Skin of body (tissue), 3 donors: ENCODE measurements around the gene YIPF5. TPM values are rescaled to one million over a fixed set of nuclear protein-coding genes. Genes with fewer than 3 reads are reported as not detected.

Source experiments
- DNase-seq: peaks from one replicate; lab custom pipeline; 2025; lab: John Stamatoyannopoulos, UW
- small RNA-seq: library from RNA; depleted of rRNA; stranded (forward); fragments of <200 nt; gene quantifications from one replicate; pipeline ENCODE3, GENCODE V24; 2014; ENCODE audit warnings: low replicate concordance
- total RNA-seq: library from RNA; depleted of rRNA; stranded (reverse); fragments of >200 nt; gene quantifications from one replicate; pipeline ENCODE4 v1.2.3, GENCODE V29; 2014

YIPF5 gene
- total RNA-seq, 1 donor from 2014 or later, result 48.7 TPM

DNA sequence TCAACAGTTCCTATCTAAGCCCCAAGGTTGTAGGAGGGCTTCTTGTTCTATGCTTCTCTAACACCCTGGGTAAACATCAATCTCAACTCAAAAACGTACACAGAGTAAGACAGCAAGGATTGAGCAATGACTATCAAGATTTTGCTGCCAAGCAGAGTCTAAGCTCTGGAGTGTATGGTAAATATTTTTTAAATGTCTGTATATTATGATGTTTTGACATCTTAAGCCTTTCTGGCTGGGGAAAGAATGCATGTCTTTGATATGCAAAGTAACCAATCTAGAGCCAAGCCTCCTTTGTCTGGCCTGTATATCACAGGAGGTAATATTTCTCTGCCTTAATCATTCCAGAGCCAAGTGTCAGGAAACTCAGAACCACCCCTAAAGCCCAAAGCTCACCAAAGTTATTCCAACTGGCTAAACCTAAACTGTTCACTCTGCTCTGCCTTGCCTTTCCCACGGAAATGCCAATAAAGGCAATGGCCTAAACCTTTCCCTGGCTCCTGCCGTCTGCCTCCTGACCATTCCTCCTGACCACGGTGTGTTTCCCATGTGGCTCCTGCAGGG, 45.2 kb downstream of the YIPF5 start:
- DNase-seq, result peak; percentile 55

- DNase-seq, result no peak
Observed at GRCh38 chr5:144122641-144123040, 47.8 kb downstream of the YIPF5 start.

DNA sequence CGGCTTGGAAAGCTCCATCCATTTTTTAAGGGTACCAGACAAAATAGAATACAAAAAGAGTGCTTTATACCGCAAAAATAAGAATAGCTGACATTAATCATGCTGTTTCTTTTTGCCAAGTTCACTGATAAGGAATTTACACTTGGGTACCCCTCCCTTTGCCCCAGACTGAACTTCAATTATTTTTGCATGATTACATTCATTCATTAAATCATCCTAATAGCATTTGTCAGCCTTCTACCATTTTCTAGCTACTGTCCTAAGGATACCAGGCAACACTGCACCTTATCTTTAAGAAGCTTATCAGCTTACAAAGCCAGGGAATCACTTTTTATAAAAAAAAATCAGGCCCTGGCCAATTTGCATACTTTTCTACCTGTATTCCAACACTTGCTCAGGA, 48.4 kb downstream of the YIPF5 start:
- DNase-seq, result no peak

GRCh38 chr5:144121577-144121976, 48.9 kb downstream of the YIPF5 start:
- no peak for DNase-seq

GRCh38 chr5:144120661-144121180, 49.7 kb downstream of the YIPF5 start:
- no peak for DNase-seq

- DNase-seq, result no peak
Observed at GRCh38 chr5:144117412-144117811, 53.0 kb downstream of the YIPF5 start.

DNA sequence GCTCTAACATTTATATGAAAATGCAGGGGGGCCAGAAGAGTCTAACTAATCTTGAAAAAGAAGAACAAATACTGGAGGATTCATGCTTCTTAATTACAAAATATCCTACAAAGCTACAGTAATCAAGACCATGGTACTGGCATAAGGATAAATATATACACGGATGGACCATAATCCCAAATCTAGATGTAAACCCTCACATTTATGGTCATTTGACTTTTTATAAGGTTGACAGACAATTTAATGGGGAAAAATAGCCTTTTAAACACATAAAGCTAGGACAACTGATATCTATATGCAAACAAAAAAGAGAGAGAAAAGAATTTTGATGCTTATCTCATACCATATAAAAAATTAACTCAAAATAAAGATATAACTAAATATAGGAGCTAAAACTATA, 55.9 kb downstream of the YIPF5 start:
- DNase-seq, result no peak

Small RNA genes within 50 kb of the gene (small RNA-seq; reads per million reads assigned to genes)
- not detected for gene RN7SL87P

Other genes with a start within 250 kb of the YIPF5 start
- 0.20 TPM for gene KCTD16, start 214 bp upstream of the YIPF5 start, total RNA-seq